GM12873 (cell line): ENCODE data around the gene DYNC2H1.

ENCODE experiments used
- CTCF ChIP-seq: IDR thresholded peaks from 2 replicates; pipeline ENCODE4 v1.5.1; 2012; ENCODE audit warnings: low read depth, mild to moderate bottlenecking, moderate library complexity, low read length, control low read depth; ENCODE audit not compliant: insufficient read depth; ENCODE audit errors: missing control alignments

Gene DYNC2H1

GRCh38 chr11:103202048-103202651, 92.9 kb downstream of the DYNC2H1 start:
- TF ChIP-seq CTCF: peak; percentile 49

GRCh38 chr11:103210543-103210942, 101.3 kb downstream of the DYNC2H1 start:
- no peak for TF ChIP-seq CTCF

- TF ChIP-seq CTCF: no peak
These were observed 106.6 kb downstream of the DYNC2H1 start for GRCh38 chr11:103215812-103216211.

- TF ChIP-seq CTCF: no peak
These were observed 110.9 kb downstream of the DYNC2H1 start for GRCh38 chr11:103220133-103220532.

GRCh38 chr11:103222806-103223205, 113.6 kb downstream of the DYNC2H1 start:
- TF ChIP-seq CTCF: no peak

- TF ChIP-seq CTCF: no peak
These were observed 119.6 kb downstream of the DYNC2H1 start for GRCh38 chr11:103228807-103229206.

GRCh38 chr11:103234974-103235373, 125.7 kb downstream of the DYNC2H1 start:
- no peak for TF ChIP-seq CTCF

- no peak for TF ChIP-seq CTCF
These were observed 132.3 kb downstream of the DYNC2H1 start for GRCh38 chr11:103241574-103241973.
